ENCODE data around the gene ADORA1. TPM values are rescaled to one million over a fixed set of nuclear protein-coding genes. Genes with fewer than 3 reads are reported as not detected.

The ADORA1 gene
- total RNA-seq, 1 donor from 2014 or later = 1.5 TPM

GRCh38 chr1:203140743-203141520 is 13.4 kb downstream of the ADORA1 start:
- DNase-seq (ENCODE audit: low spot score) = no peak

- no peak for DNase-seq (ENCODE audit: low spot score)
Observed at GRCh38 chr1:203142124-203142523, 14.6 kb downstream of the ADORA1 start.

GRCh38 chr1:203142684-203143408 is 15.3 kb downstream of the ADORA1 start:
- DNase-seq (ENCODE audit: low spot score) = no peak

GRCh38 chr1:203143641-203144040 is 16.1 kb downstream of the ADORA1 start:
- no peak for DNase-seq (ENCODE audit: low spot score)

GRCh38 chr1:203144661-203145060 is 17.1 kb downstream of the ADORA1 start:
- no peak for DNase-seq (ENCODE audit: low spot score)

- no peak for DNase-seq (ENCODE audit: low spot score)
Observed at GRCh38 chr1:203145321-203146041, 18.0 kb downstream of the ADORA1 start.

- no peak for DNase-seq (ENCODE audit: low spot score)
Observed at GRCh38 chr1:203146042-203146369, 18.5 kb downstream of the ADORA1 start.

GRCh38 chr1:203146537-203146936 is 19.0 kb downstream of the ADORA1 start:
- no peak for DNase-seq (ENCODE audit: low spot score)

- no peak for DNase-seq (ENCODE audit: low spot score)
Observed at GRCh38 chr1:203147376-203147775, 19.9 kb downstream of the ADORA1 start.

- no peak for DNase-seq (ENCODE audit: low spot score)
Observed at GRCh38 chr1:203148127-203148526, 20.6 kb downstream of the ADORA1 start.

- no peak for DNase-seq (ENCODE audit: low spot score)
Observed at GRCh38 chr1:203148579-203148978, 21.1 kb downstream of the ADORA1 start.

- no peak for DNase-seq (ENCODE audit: low spot score)
Observed at GRCh38 chr1:203149188-203149840, 21.8 kb downstream of the ADORA1 start.

GRCh38 chr1:203150511-203151297 is 23.2 kb downstream of the ADORA1 start:
- no peak for DNase-seq (ENCODE audit: low spot score)

- no peak for DNase-seq (ENCODE audit: low spot score)
Observed at GRCh38 chr1:203151362-203152157, 24.0 kb downstream of the ADORA1 start.

- no peak for DNase-seq (ENCODE audit: low spot score)
Observed at GRCh38 chr1:203152158-203153034, 24.9 kb downstream of the ADORA1 start.

- no peak for DNase-seq (ENCODE audit: low spot score)
Observed at GRCh38 chr1:203153051-203153988, 25.8 kb downstream of the ADORA1 start.

- no peak for DNase-seq (ENCODE audit: low spot score)
Observed at GRCh38 chr1:203153989-203154821, 26.7 kb downstream of the ADORA1 start.

Measured in ureter (tissue), 1 donor.